Stimulated activated naive CD8-positive, alpha-beta T cell treated with anti-CD3 and anti-CD28 coated beads, Interleukin-15, amount 100 ng/mL, for 72 hours (primary cell): ENCODE data around the gene SNX17.

ENCODE experiments used
- ATAC-seq: fragments of 150-1000 bp; cut with Tn5 transposase; 2 replicates; pipeline ENCODE4 v1.10.0; 2021; ENCODE audit warnings: mild to moderate bottlenecking, moderate library complexity
- DNase-seq, 2 donors: peaks; one replicate each; pipeline ENCODE4 v3.0.0; 2021 to 2022
- H3K27ac Mint-ChIP-seq, 2 donors: one replicate each; pipeline ENCODE4 v1.8.0; 2022; ENCODE audit warnings: mild to moderate bottlenecking in 2 of 2, mixed read lengths in 2 of 2, moderate library complexity in 2 of 2
- H3K27me3 Mint-ChIP-seq: one replicate; pipeline ENCODE4 v1.8.0; 2022; ENCODE audit warnings: mixed read lengths
- H3K4me1 Mint-ChIP-seq: one replicate; pipeline ENCODE4 v1.8.0; 2022; ENCODE audit warnings: mild to moderate bottlenecking, mixed read lengths
- H3K4me3 Mint-ChIP-seq, 2 donors: one replicate each; pipeline ENCODE4 v1.8.0; 2022; ENCODE audit warnings: mild to moderate bottlenecking in 2 of 2, mixed read lengths in 2 of 2, moderate library complexity in 1 of 2
- H3K9me3 Mint-ChIP-seq, 2 donors: one replicate each; pipeline ENCODE4 v1.8.0; 2022; ENCODE audit warnings: mixed read lengths in 2 of 2

Gene SNX17

DNA sequence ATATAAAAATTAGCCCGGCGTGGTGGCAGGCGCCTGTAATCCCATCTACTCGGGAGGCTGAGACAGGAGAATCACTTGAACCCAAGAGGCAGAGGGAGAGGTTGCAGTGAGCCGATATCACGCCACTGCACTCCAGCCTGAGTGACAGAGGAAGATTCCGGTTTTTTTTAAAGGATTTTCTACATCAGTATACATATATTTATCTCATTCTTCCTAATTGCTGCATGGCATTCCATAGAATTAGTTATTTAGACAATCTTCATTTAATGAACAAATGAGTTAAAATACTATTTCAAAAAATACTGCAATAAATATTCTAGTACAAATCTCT is 15.9 kb upstream of the SNX17 start:
- ATAC-seq, result no peak

DNA sequence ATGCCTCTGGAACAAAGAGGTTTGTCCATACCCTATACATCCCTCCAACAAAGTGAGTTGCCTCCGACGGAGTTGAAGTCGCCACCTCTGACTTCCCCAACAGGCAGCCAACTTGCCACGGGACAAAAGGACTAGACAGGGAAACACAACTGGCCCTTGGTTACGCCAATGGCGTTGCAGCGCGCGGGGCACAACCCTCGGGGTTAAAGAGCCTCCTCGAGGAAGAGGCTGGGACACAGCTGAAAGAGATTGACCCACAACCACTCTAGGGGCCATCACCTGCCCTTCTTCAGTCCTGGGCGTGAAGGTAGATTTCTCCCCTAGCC is 14.4 kb upstream of the SNX17 start:
- Mint-ChIP-seq H3K9me3 (no peaks in the 10 kb centered on the region), H3K27ac (peak overlapping the region; percentile 99 to 100), H3K27me3 (no peaks in the 10 kb centered on the region), H3K4me1 (peaks cover 56% of the 10 kb centered on the region), H3K4me3 (peak overlapping the region; percentile 94 to 99)
- ATAC-seq, result peak; percentile 53
- no peak for DNase-seq

More for the DNA sequence above, 15.9 kb upstream of the SNX17 start:
- peaks cover 65% of the 10 kb centered on the region for H3K4me1 Mint-ChIP-seq
- peak overlapping the region; percentile 23 to 33 for H3K4me3 Mint-ChIP-seq
- no peaks in the 10 kb centered on the region for H3K9me3 Mint-ChIP-seq
- DNase-seq, result no peak
- no peak overlapping the region for H3K27ac Mint-ChIP-seq
- no peaks in the 10 kb centered on the region for H3K27me3 Mint-ChIP-seq

DNA sequence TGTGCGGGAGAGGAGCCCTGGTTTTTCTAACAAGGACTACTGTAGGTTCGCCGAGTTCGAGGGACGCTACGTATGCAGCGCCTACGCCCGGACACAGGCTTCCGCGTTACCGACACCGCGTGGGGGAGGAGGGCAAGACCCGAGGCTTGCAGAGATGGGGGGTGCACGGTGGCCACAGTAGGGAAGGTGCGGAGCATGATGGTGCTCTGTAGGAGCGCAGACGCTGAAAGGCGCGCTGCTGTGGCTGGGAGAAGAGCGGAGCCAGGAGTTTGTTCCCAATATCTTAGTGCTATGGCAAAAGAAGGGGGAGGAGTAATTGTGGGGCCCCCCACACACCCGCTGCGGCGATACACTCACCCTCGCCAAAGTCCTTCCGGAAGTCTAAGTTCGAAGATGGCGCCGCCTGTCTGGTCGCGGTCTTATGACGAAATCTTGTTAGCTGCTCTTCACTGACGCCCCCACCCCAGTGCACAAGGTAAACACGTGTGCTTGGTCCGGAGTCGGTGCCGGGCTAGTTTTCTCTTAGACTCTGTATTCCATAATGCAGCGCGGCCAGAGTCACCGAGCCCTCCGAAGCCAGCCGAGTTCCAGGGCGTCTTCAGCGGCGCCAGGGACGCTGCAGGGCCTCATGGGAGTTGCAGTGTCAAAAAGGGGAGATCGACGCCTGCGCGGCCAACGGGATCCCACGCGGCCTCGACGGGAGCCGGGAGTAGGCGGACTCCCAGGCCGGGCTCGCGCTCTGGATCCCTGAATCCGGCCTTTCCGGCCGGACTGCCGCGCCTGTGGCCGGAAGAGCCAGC is 13.8 kb upstream of the SNX17 start, which contains the start of gene GTF3C2:
Gene GTF3C2 (minus strand): TSS at position 383 of the 800 bp plus-strand sequence. CDS start 13,210 bp downstream, outside the sequence.
- ATAC-seq, result peak; percentile 89
- peaks cover 50% of the 10 kb centered on the region for H3K4me1 Mint-ChIP-seq
- DNase-seq, result peak; percentile 89 to 92
- H3K27ac Mint-ChIP-seq, result peak within 1 kb of the TSS; percentile 99 to 100
- H3K27me3 Mint-ChIP-seq, result no peaks in the 10 kb centered on the region
- peak within 1 kb of the TSS; percentile 94 to 99 for H3K4me3 Mint-ChIP-seq
- H3K9me3 Mint-ChIP-seq, result no peaks in the 10 kb centered on the region

DNA sequence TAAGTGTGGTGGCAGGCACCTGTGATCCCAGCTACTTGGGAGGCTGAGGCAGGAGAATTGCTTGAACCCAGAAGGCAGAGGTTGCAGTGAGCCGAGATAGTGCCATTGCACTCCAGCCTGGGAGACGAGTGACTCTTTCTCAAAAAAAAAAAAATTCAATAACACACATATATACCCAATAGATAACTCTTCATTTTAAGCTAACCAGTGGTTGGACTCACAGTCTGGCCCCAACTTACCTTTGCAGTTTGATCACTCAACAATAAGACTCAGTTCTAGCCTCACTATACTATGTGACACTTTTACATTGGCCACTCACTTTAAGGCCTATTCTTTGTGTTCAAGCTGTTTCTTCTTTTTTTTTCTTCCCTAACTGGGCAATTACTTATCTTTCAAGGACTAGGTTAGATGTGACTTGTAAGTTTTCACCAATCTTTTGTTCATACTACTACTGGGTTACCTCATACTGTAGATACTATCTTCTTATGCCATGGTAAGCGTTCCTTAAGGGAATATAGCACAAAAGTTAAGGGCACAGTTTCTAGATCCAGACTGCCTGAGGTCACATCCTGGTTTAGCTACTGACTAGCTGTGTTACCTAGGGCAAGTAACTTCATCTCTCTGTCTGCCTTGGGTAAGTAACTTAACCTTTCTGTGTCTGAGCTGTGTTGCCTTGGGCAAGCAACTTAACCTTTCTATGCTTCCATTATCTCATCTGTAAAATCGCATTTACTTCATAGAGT is 7.6 kb upstream of the SNX17 start:
- DNase-seq (no peak), ATAC-seq (no peak)
- Mint-ChIP-seq H3K9me3 (no peaks in the 10 kb centered on the region), H3K4me1 (peaks cover 15% of the 10 kb centered on the region), H3K4me3 (no peak overlapping the region), H3K27me3 (no peaks in the 10 kb centered on the region), H3K27ac (no peak overlapping the region)

DNA sequence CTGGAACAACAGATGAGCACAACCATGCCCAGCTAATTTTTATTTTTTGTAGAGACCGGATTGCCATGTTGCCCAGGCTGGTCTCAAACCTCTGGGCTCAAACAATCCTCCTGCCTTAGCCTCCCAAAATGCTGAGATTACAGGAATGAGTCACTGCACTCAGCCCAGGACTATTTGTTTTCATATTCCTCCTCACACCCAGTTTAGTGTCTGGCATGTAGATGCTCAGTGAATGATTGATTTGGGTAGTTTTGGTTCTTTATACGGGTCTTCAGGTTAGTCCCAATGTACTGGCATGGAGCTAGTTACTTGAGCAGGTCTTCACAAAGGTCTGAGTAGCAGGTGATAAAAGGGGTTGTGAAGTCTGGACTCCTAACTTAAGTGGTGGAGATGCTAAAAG is 6.5 kb upstream of the SNX17 start:
- DNase-seq, result no peak
- Mint-ChIP-seq H3K4me1 (peaks cover 11% of the 10 kb centered on the region), H3K27ac (no peak overlapping the region), H3K9me3 (no peaks in the 10 kb centered on the region), H3K4me3 (no peak overlapping the region), H3K27me3 (no peaks in the 10 kb centered on the region)
- ATAC-seq, result no peak

DNA sequence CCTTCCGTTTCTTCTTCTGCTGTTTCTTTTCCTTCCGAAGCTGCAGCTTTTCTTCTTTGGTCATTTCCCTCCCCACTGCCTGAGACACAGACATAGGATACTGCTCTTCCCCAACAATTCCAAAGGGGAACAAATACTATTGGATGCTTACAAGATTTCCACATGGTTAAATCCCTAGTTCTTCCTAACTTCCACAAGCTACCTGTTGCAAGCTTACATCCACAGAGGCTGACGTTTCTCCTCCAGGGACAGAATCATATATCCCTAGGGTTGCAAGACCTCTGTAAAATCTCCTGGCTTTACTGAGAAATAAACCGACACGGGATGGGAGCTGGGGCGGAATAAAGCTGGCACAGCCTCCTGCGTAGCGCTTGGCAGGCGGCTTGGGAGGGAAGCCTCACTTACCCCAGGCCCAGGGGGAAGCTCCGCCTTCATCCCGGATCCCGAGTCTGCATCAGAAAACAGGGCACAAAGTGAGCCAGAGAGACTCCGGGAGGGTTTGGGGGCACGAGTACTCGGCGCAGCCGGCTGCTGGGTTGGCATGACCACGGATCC is 868 bp upstream of the SNX17 start:
- Mint-ChIP-seq H3K9me3 (no peaks in the 10 kb centered on the region), H3K27ac (peak overlapping the region; percentile 93 to 94), H3K27me3 (no peaks in the 10 kb centered on the region), H3K4me3 (peak overlapping the region; percentile 81 to 85), H3K4me1 (peaks cover 48% of the 10 kb centered on the region)
- ATAC-seq (no peak), DNase-seq (no peak)

DNA sequence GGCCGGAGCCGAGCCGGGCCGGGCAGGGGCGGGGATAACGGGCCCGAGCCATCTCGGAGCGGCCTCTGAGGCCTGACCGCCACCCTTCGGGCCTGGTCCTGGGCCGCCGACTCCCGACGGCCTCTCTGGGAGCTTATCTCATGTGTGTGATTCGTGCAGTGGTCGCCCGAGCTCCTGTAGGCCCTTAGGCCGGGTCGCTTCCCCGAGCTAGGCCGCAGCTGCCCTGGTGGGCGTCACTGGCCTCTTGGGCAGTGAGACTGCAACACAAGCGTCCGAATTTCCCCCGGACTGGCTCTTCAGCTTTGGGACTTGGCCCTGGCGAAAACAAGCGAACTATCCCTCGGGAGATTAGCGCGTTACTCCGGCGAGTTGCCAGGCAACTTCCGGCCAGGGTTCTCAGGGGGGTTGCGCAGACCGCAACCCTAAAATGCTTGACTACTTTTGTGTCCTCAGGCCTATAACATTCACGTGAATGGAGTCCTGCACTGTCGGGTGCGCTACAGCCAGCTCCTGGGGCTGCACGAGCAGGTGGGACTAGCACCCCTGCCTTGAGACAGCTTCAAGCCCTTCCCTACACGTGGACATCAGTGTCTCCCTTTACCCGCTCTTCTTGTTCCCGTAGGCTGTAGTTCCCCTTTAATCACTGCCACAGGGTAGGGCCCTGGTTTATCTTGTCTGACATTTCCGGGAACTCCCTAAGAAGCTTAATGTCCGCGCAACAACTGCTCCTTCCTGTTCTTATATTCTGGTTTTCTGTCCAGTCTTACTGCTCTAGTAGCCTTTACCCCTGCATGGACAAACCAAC is 602 bp downstream of the SNX17 start:
- no peaks in the 10 kb centered on the region for H3K27me3 Mint-ChIP-seq
- H3K9me3 Mint-ChIP-seq, result no peaks in the 10 kb centered on the region
- H3K27ac Mint-ChIP-seq, result peak overlapping the region; percentile 93 to 97
- ATAC-seq (peak; percentile 27), DNase-seq (peak; percentile 24 to 54)
- H3K4me1 Mint-ChIP-seq, result peaks cover 50% of the 10 kb centered on the region
- peak overlapping the region; percentile 81 to 85 for H3K4me3 Mint-ChIP-seq

DNA sequence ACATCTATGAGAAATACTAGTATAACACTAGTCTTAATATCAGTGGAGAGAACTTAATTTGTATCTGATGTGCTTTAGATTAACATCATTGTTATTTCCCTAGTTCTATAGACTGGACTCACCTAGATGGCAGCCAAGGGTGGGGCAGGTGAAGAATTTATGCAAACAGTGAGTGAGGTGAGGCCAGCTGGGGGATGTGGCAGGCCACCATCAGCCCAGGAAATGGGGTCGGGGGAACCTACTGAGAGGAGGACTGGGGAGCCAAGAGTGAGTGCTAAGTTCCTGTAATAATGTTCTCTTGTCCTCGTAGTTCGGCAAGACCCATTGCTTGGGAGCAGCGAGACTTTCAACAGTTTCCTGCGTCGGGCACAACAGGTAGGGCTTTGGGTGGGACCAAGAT is 2.5 kb downstream of the SNX17 start:
- no peak overlapping the region for H3K27ac Mint-ChIP-seq
- ATAC-seq (no peak), DNase-seq (no peak)
- H3K4me3 Mint-ChIP-seq, result no peak overlapping the region
- no peaks in the 10 kb centered on the region for H3K9me3 Mint-ChIP-seq
- no peaks in the 10 kb centered on the region for H3K27me3 Mint-ChIP-seq
- H3K4me1 Mint-ChIP-seq, result peaks cover 59% of the 10 kb centered on the region

DNA sequence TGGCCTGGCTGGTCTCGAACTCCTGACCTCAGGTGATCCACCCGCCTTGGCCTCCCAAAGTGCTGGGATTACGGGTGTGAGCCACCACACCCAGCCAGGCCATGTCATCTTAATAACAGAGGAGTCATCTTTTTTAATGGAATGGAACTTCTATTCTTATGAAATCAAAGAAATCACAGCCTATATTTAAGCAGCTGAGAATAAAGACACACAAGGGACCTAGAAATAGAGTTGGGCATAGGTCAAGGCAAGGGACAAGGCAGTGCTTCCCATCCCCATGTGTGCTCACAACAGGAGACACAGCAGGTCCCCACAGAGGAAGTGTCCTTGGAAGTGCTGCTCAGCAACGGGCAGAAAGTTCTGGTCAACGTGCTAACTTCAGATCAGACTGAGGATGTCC is 3.2 kb downstream of the SNX17 start:
- H3K27me3 Mint-ChIP-seq, result no peaks in the 10 kb centered on the region
- DNase-seq (no peak), ATAC-seq (no peak)
- H3K27ac Mint-ChIP-seq, result no peak overlapping the region
- peaks cover 62% of the 10 kb centered on the region for H3K4me1 Mint-ChIP-seq
- no peaks in the 10 kb centered on the region for H3K9me3 Mint-ChIP-seq
- no peak overlapping the region for H3K4me3 Mint-ChIP-seq

DNA sequence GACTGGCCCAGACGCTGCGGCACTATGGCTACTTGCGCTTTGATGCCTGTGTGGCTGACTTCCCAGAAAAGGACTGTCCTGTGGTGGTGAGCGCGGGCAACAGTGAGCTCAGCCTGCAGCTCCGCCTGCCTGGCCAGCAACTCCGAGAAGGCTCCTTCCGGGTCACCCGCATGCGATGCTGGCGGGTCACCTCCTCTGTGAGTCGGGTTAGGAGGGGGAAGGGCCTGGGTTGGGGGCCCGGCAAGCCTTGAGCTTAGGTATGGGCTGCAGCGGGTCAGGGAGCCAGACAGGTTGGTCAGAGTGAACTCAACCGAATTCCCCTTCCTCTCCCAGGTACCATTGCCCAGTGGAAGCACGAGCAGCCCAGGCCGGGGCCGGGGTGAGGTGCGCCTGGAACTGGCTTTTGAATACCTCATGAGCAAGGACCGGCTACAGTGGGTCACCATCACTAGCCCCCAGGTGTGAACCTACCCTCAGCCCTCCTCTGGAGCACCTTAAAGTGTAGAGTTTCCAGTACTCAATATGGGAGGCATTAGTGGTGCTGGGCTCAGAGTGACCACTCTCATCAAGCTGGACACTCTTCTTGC is 5.2 kb downstream of the SNX17 start:
- ATAC-seq (no peak), DNase-seq (no peak)
- Mint-ChIP-seq H3K27ac (peak overlapping the region in 1 of 2 donors; percentile 75), H3K4me1 (peaks cover 68% of the 10 kb centered on the region), H3K27me3 (no peaks in the 10 kb centered on the region), H3K4me3 (no peak overlapping the region), H3K9me3 (no peaks in the 10 kb centered on the region)

DNA sequence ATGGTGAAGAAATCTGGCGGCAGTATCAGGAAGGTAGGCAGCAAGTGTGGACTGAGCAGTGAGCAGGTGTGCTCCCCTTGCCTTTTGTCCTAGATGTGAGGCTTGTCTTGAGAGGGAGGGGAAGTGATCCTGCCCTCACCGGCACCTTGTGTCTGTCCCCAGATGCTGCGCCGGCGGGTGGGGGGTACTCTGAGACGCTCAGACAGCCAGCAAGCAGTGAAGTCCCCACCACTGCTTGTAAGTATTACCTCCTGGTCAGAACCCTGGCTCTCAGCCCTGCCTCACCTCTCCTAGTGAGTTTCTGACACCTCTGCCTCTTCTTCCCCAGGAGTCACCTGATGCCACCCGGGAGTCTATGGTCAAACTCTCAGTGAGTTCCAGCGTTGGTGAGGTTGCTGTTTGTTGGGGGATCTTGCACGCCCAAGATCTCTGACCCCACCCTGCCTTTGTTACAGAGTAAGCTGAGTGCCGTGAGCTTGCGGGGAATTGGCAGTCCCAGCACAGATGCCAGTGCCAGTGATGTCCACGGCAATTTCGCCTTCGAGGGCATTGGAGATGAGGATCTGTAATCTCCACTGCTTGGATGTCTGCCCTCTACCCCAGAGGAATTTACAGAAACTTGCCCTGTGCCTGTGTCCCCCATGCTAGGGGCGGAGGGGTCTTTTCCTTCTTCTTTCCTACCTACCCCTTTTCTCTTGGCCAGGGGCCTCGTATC is 5.9 kb downstream of the SNX17 start:
- Mint-ChIP-seq H3K27ac (peak overlapping the region in 1 of 2 donors; percentile 48), H3K9me3 (no peaks in the 10 kb centered on the region), H3K4me3 (no peak overlapping the region), H3K27me3 (no peaks in the 10 kb centered on the region), H3K4me1 (peaks cover 73% of the 10 kb centered on the region)
- DNase-seq (no peak), ATAC-seq (no peak)

DNA sequence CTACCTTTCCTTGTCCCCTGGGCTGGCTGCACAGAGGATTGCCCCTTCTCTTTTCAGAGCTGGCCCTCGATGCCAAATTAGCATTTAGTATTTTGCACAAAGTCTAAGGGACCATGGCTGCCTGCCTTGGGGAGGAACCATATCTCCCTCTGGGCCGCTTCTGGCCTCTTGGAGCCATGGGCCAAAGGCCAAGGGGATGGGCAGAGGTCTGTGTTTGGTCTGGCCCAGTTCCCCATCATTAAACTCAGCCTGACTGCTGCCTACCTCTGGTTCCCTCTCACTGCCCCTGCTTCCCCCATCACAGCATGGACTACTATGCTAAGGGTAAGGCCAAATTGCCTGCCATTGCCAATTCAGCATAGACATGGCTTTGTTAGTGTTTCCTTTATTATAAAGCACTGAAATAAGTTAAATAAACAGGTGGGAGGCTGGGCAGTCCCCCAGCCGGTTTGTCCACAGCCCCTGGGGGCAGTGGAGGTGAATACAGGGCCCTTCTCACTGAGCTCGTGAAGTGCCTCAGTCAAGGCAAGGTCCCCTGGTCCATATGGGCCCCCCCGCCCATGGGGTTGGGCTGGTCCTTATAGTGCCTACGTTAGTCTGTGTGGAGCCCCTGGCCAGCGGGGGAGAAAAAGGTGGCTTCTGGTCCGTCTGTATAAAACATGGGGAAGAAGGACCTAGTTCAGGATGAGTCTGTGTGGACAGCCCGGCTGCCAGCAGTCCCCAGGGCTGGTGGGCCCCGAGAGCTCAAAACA is 6.6 kb downstream of the SNX17 start:
- ATAC-seq (no peak), DNase-seq (no peak)
- Mint-ChIP-seq H3K4me1 (peaks cover 70% of the 10 kb centered on the region), H3K27me3 (no peaks in the 10 kb centered on the region), H3K27ac (peak overlapping the region in 1 of 2 donors; percentile 48), H3K4me3 (no peak overlapping the region), H3K9me3 (no peaks in the 10 kb centered on the region)

DNA sequence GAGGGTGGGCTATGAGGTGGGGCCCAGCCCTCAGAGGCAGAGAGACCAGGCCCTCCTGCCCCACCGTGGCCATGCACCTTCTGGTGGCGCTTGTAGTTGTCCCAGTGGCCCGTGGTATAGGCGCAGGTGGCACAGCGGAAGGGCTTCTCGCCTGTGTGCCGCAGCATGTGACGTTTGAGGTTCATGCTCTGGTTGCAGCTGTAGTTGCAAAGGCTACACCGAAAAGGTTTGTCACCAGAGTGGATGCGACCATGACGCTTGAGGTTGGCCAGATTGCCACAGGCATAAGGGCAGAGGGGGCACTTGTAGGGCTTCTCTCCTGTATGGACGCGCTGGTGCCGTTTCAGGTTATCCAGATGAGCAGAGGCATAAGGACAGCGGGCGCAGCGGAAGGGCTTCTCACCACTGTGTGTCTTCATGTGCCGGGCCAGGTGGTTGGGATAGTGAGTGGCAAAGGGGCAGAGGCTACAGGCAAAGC is 7.2 kb downstream of the SNX17 start:
- no peak for DNase-seq
- Mint-ChIP-seq H3K27ac (peak overlapping the region; percentile 5 to 24), H3K4me1 (peaks cover 64% of the 10 kb centered on the region), H3K9me3 (no peaks in the 10 kb centered on the region), H3K4me3 (peak overlapping the region in 1 of 2 donors; percentile 24), H3K27me3 (no peaks in the 10 kb centered on the region)
- no peak for ATAC-seq
